GM23338 (cell line): ENCODE measurements around the gene GGT5.
"Not testable (repeated sequence)": the region's sequence is repeated elsewhere in the genome, so short reads cannot be mapped to it uniquely, and the experiment has no call there.

ENCODE experiments used
- CREB1 ChIP-seq: fragments of 250-450 bp; sonication (Bioruptor Pico); IDR thresholded peaks from 2 replicates; pipeline ENCODE4 v1.5.0; 2020; ENCODE audit warnings: low read depth, mild to moderate bottlenecking, moderate library complexity
- ETS1 ChIP-seq: IDR thresholded peaks from 2 replicates; pipeline ENCODE4 v1.6.1; 2016; ENCODE audit warnings: antibody characterized with exemption
- EZH2 ChIP-seq: fragments of 200-600 bp; sonication (generic); IDR thresholded peaks from one replicate; pipeline ENCODE4 v1.8.0; 2017; ENCODE audit warnings: antibody characterized with exemption, mild to moderate bottlenecking, low read depth; ENCODE audit not compliant: unreplicated experiment
- EZH2phosphoT487 ChIP-seq: fragments of 200-600 bp; sonication (generic); IDR thresholded peaks from one replicate; pipeline ENCODE4 v1.8.1; 2018; ENCODE audit warnings: antibody characterized with exemption; ENCODE audit not compliant: unreplicated experiment
- JUNB ChIP-seq: IDR thresholded peaks from one replicate; pipeline ENCODE4 v1.6.1; 2016; ENCODE audit warnings: antibody characterized with exemption; ENCODE audit not compliant: unreplicated experiment
- POLR2AphosphoS5 ChIP-seq: IDR thresholded peaks from 2 replicates; pipeline ENCODE4 v1.6.1; 2016; ENCODE audit warnings: antibody characterized with exemption, low read depth
- TF ChIP-seq, protein P1 (sequence below), 2 experiments: fragments of 200-600 bp in 1 of 2; sonication (generic) in 1 of 2; conservative IDR thresholded peaks; 2 replicates each; pipeline versions ENCODE4 v1.5.1 to v1.6.1; 2016 to 2017; ENCODE audit warnings: antibody characterized with exemption in 2 of 2, low read depth in 2 of 2, mild to moderate bottlenecking in 2 of 2, moderate library complexity in 1 of 2
- TF ChIP-seq, protein P2 (sequence below): IDR thresholded peaks from one replicate; pipeline ENCODE4 v1.6.1; 2018; ENCODE audit warnings: antibody characterized with exemption; ENCODE audit not compliant: unreplicated experiment

DNA sequence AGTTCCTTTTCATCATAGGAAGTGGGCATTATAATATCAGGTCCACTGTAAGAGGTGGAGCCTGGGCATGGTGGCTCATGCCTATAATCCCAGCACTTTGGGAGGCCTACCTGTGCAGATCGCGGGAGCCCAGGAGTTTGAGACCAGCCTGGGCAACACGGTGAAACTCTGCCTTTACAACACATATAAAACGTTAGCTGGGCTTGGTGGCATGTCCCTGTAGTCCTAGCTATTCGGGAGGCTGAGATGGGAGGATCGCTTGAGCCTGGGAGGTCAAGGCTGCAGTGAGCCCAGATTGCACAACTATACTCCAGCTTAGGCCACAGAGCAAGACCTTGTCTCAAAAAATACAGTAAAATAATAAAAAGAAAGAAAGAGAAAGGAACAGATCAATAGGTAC, 21.6 kb upstream of the GGT5 start:
- TF ChIP-seq, protein P1, sequence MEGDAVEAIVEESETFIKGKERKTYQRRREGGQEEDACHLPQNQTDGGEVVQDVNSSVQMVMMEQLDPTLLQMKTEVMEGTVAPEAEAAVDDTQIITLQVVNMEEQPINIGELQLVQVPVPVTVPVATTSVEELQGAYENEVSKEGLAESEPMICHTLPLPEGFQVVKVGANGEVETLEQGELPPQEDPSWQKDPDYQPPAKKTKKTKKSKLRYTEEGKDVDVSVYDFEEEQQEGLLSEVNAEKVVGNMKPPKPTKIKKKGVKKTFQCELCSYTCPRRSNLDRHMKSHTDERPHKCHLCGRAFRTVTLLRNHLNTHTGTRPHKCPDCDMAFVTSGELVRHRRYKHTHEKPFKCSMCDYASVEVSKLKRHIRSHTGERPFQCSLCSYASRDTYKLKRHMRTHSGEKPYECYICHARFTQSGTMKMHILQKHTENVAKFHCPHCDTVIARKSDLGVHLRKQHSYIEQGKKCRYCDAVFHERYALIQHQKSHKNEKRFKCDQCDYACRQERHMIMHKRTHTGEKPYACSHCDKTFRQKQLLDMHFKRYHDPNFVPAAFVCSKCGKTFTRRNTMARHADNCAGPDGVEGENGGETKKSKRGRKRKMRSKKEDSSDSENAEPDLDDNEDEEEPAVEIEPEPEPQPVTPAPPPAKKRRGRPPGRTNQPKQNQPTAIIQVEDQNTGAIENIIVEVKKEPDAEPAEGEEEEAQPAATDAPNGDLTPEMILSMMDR (conservative IDR thresholded peaks at IDR 0.05; ENCODE audit: low read depth in 2 of 2): not testable (repeated sequence)
- TF ChIP-seq, protein P2, sequence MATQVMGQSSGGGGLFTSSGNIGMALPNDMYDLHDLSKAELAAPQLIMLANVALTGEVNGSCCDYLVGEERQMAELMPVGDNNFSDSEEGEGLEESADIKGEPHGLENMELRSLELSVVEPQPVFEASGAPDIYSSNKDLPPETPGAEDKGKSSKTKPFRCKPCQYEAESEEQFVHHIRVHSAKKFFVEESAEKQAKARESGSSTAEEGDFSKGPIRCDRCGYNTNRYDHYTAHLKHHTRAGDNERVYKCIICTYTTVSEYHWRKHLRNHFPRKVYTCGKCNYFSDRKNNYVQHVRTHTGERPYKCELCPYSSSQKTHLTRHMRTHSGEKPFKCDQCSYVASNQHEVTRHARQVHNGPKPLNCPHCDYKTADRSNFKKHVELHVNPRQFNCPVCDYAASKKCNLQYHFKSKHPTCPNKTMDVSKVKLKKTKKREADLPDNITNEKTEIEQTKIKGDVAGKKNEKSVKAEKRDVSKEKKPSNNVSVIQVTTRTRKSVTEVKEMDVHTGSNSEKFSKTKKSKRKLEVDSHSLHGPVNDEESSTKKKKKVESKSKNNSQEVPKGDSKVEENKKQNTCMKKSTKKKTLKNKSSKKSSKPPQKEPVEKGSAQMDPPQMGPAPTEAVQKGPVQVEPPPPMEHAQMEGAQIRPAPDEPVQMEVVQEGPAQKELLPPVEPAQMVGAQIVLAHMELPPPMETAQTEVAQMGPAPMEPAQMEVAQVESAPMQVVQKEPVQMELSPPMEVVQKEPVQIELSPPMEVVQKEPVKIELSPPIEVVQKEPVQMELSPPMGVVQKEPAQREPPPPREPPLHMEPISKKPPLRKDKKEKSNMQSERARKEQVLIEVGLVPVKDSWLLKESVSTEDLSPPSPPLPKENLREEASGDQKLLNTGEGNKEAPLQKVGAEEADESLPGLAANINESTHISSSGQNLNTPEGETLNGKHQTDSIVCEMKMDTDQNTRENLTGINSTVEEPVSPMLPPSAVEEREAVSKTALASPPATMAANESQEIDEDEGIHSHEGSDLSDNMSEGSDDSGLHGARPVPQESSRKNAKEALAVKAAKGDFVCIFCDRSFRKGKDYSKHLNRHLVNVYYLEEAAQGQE: not testable (repeated sequence)
- TF ChIP-seq EZH2, JUNB, POLR2AphosphoS5, CREB1, EZH2phosphoT487, ETS1: not testable (repeated sequence)
